ELF-1 (cell line): ENCODE results near the gene DEFB118.
"Not testable (repeated sequence)": the region's sequence is repeated elsewhere in the genome, so short reads cannot be mapped to it uniquely, and the experiment has no call there.

Experiments
- DNase-seq: peaks from one replicate; pipeline ENCODE4 v3.0.0-alpha.2; 2016; ENCODE audit warnings: low read depth, low spot score

Gene DEFB118

GRCh38 chr20:31368301-31368700 lies at the start of gene DEFB118:
Gene DEFB118 (plus strand): TSS chr20:31368601. CDS start chr20:31368651, 50 bp downstream.
- no peak for DNase-seq

- DNase-seq = peak; percentile 23
Observed at GRCh38 chr20:31322504-31322903, 45.9 kb upstream of the DEFB118 start.

- DNase-seq = no peak
Observed at GRCh38 chr20:31330893-31331292, 37.5 kb upstream of the DEFB118 start.

GRCh38 chr20:31341470-31341869 lies 26.9 kb upstream of the DEFB118 start:
- DNase-seq = no peak

- DNase-seq = no peak
Observed at GRCh38 chr20:31355981-31356380, 12.4 kb upstream of the DEFB118 start.

GRCh38 chr20:31363295-31363694 lies 5.1 kb upstream of the DEFB118 start:
- DNase-seq = no peak

GRCh38 chr20:31364272-31364671 lies 4.1 kb upstream of the DEFB118 start:
- DNase-seq = not testable (repeated sequence)

- no peak for DNase-seq
Observed at GRCh38 chr20:31374346-31374745, 5.9 kb downstream of the DEFB118 start.

- no peak for DNase-seq
Observed at GRCh38 chr20:31390490-31390889, 22.1 kb downstream of the DEFB118 start, which contains the start of gene DEFB119. Gene DEFB119 (minus strand): TSS chr20:31390590. CDS start chr20:31390483, 107 bp downstream.

- no peak for DNase-seq
Observed at GRCh38 chr20:31392836-31393235, 24.4 kb downstream of the DEFB118 start.

GRCh38 chr20:31394900-31395299 lies 26.5 kb downstream of the DEFB118 start:
- DNase-seq = no peak

- no peak for DNase-seq
Observed at GRCh38 chr20:31403886-31404285, 35.5 kb downstream of the DEFB118 start.

GRCh38 chr20:31406115-31406514 lies 37.7 kb downstream of the DEFB118 start, which contains the start of gene DEFB121:
Gene DEFB121 (minus strand): TSS chr20:31406215. CDS start chr20:31406152, 63 bp downstream.
- no peak for DNase-seq

GRCh38 chr20:31410011-31410410 lies 41.6 kb downstream of the DEFB118 start:
- DNase-seq = no peak

GRCh38 chr20:31414381-31414780 lies 46.0 kb downstream of the DEFB118 start:
- DNase-seq = no peak

GRCh38 chr20:31415653-31416052 lies 47.3 kb downstream of the DEFB118 start:
- no peak for DNase-seq

- DNase-seq = no peak
Observed at GRCh38 chr20:31418307-31418706, 49.9 kb downstream of the DEFB118 start.
